Posterior cingulate gyrus (tissue), 11 donors: ENCODE measurements around the gene FOXJ2.
"Not testable (repeated sequence)": the region's sequence is repeated elsewhere in the genome, so short reads cannot be mapped to it uniquely, and the experiment has no call there.

ENCODE experiments used
- DNase-seq, 10 donors: peaks; one replicate each; pipeline versions ENCODE4 v3.0.0 to v3.0.0-alpha.2; 2020 to 2021; ENCODE audit warnings: mixed read lengths in 3 of 10
- intact Hi-C: fragments of 100-400 bp; cut with DNase I; formaldehyde crosslinking; loops from one replicate; pipeline ENCODE4 v1.15.1; 2023

The FOXJ2 gene

DNA sequence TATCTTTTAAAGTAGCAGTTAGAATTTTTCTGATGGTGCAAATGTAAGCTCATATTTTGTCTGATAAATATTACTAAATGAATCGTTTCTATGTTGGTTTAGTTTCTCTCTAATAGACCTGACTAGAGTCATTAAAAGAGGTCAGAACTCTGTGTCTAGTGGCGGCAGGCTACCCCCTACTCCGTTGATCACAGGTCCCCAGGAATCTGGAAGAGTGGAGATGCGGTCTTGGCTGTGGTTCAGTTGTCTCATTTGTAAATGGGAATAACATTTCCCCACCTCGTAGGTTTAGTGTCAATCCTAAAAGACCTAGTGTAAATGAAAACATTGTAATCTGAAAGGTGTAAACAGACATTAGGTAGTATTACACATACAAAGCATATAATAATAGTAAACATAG lies 4.7 kb upstream of the FOXJ2 start:
- intact Hi-C loops, result loop anchor here (2.0 kb wide), 1 partner anchor 55 kb away; the partner anchor contains the start of gene NECAP1
- DNase-seq, result no peak

DNA sequence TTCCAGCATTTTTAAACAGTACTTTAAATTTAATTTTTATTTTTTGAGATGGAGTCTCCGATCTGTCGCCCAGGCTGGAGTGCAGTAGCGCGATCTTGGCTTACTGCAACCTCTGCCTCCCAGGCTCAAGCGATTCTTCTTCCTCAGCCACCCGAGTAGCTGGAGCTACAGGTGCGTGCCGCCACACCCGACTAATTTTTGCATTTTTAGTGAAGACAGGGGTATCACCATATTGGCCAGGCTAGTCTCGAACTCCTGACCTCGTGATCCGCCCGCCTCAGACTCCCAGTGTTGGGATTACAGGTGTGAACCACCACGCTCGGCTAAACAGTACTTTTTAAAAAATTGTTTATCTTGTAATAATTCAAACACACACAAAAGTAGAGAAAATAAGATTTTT lies 4.2 kb upstream of the FOXJ2 start:
- DNase-seq, result no peak
- intact Hi-C loops, result no loop called here

DNA sequence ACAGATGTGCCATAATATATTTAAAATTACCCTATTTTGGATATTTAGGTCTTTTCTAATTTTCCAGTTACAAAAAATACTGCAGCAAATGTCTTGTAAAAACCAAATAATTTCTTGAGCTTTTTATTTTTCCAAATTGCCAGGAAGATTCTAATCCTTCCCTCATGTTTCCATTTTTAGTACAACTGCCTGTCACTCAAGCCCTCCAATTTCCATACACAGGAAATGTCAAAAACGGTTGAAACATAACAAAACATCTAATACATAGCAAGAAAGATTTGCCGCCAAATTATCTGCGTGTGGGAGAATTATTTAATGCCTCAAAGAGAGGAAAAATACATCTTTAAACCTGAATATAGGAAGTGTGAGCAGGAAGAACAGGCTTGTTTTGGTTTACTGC lies 2.3 kb upstream of the FOXJ2 start:
- no peak for DNase-seq
- intact Hi-C loops, result no loop called here

DNA sequence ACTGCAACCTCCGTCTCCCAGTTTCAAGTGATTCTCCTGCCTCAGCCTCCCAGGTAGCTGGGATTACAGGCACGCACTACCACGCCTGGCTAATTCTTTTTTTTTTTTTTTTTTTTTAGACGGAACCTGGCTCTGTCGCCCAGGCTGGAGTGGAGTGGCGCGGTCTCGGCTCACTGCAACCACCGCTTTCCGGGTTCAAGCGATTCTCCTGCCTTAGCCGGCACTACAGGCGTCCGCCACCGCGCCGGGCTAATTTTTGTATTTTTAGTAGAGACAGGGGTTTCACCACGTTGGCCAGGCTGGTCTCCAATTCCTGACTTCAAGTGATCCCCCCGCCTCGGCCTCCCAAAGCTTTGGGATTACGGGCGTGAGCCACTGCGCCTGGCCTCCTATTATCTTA lies 1.5 kb upstream of the FOXJ2 start:
- DNase-seq, intact Hi-C loops: not testable (repeated sequence)

DNA sequence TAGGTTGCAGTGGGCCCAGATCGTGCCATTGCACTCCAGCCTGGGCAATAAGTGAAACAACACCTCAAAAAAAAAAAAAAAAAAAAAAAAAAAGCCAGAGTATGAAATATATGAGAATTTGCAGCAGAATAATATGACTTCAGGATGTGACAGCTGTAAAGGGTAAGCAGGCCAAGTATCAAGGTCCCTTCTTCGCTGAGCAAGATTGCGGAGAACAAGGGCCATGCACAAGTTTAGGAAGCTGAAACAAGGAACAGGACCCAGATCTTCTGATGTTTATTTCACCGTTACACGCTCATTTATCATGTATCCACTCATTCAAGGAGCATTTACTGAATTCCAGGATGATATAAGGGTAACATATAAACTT lies 659 bp upstream of the FOXJ2 start:
- intact Hi-C loops, result no loop called here
- DNase-seq, result no peak

DNA sequence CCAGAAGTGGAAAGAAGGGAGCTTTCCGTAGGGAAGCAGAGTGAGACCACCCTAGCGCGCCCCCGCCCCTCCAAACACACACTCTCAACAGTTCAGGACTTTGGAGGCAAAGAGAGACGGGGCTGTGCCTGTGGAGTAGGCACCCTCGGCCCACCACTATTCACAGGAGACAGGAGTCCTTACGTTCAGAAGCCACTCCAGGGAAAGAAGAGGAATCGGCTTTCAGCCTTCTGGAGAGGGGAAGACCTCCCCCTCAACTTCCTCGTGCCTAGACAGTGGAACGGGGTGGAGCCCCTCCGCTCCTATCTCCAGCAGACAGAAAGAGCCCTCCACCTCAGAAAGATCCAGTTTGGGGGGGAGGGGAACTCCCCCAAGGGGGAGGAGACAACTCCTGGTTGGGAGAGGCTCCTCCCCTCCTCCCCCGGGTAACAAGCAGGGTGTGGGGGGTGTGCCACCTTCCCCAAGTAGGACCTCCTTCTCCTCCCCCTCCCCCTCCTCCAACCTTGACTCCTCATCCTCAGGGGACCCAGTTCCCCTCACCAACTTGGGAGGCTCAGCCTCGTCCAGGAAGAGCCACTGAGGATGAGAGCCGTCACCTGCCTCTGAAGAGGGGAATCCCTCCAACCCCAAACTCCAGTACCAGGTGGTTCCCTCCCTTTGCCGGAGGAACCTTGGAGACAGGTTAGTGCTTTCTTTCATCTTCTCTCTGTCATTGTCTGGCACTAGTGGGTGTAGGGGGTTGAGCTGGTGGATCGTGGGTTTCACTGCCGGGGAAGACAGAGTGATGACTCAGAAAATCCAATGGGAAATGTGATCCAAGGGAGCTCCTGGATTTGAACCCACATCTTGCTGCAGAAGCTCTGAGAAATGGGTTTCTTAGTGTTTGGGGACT lies 883 bp downstream of the FOXJ2 start:
- DNase-seq, result peak in 6 of 10 donors; percentile 24 to 87 (median 52)
- intact Hi-C loops, result no loop called here

DNA sequence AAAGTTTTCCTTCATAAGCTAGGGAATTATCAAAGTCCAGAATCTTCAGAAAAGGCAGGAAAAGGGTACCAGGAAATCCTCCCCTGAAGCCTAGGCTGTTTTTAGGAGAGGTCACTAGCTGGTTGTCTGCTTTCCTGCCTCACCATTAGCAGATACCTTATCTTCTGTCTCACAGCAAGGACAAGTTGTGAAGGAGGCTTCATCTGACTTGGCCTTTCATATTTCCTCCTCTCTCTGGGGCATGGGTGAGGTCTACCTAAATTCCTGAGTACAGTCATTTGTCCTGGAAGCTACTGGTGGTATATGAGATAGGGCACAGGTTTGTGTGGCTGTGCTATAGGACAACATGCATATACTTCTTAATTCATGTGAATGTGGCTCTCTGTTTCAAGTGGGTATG lies 2.3 kb downstream of the FOXJ2 start:
- intact Hi-C loops, result no loop called here
- no peak for DNase-seq

DNA sequence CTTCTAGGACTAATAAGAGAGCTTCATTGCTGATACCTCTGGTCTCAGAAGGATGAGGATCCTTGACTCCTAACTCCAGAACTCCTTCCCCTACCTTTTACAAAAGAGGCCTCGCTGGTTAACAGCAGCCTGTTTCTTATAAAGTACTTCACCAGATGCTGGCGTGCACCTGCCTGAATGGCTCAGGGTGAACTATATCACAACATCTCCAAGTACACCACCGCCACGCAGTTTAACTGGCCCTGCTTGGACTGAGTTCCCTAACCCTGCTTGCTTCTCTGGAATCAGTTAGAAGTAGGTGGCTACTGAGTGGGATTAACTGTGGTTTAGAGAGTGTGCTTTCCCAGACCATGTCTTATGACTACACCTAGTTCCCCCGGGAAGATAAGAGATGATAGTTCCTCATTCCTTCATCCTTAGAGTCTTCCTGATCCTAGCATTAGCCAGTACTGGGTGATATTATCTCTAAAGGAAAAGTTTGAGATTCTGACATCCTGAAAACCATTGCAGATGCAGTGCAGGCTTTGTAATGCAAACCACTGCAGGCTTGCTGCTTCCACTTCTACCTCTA lies 3.0 kb downstream of the FOXJ2 start:
- DNase-seq, result no peak
- intact Hi-C loops, result no loop called here

DNA sequence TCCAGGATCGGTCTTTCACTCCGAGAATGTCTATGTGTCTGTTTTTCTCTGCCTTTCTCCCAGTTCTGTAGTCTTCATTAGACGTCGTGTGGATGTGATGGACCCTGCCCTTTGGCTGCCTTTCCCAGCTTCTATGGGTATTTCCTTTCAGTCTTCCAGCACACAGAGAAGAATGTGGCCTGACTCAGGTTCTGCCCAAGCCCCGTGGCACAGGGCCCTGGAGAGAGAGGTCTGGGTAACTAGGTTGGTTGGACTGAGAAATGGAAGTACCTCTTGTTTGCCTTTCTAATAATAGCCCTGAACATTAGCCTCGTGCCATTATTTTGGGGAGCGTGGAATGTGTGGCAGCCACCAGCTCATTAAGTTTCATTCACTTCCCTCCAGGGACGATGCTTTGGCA lies 3.8 kb downstream of the FOXJ2 start:
- no peak for DNase-seq
- intact Hi-C loops, result no loop called here

DNA sequence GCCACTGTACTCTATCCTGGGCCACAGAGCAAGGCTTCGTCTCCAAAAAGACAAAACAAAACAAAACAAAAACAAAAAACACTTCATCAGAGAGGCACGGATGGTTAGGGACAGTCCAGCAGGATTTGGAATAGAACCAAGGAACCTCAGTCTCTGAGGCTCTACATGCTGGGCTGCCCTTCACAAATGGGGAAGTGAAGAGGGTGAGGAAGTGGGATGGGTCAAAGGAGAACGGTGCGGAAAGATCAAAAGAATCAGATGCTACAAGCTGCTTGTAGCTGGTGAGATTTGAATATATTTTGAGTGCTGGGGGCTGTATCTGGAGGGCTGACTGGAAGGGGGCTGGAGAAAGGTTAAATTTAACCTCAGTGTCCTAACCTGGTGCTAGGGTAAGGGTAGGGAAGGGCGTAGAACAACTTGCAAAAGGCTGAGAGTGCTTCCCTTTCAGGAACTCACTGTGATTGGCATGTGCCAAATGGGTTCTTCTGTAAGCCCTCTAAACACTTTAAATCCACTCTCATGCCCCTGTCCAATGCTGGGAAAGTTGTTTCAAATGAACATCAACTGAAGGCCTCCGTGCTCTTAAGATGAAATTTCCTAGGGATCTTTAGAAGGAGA lies 4.6 kb downstream of the FOXJ2 start:
- no peak for DNase-seq
- intact Hi-C loops, result no loop called here

DNA sequence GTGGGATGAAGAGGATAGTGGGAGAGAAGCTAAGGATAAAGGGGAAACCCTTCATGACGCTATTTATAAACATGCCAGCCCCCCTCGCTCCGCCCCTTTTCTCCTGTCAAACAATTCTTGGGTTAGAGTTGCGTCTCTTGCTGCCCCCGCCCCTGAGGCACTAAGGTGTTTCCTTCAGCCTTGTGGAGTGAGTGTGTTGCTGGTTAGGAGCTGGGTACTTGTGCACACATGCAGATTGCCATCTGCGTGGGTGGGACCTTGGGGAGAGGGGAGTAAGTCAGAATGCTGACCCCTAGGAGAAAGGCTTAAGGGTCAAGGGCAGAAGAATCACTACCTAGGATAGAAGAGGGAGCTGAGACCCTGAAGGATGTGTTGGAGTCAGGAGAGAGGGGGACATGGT lies 5.4 kb downstream of the FOXJ2 start:
- intact Hi-C loops, result no loop called here
- no peak for DNase-seq

DNA sequence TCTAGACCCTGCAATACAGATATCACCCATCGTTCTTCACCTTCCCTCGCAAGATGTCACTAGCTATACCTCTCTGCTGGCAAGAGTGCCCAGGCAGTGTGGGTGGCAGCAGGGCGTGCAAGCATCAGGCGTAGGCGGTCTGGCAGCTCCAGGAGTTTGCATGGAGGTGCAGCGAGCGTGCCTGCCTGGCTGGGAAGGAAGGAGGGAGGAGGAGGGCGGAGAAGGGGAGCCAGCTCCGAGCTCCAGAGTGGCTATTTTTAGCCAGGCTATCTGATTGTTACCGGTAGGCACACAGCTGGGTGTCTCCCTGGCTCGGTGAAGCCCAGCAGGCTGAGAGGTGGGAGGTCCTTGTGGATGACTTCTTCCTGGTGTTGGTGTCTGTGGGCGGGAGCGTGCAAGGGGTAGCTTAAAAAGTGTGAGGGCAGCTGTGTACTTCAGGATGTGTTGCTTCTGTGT lies 6.2 kb downstream of the FOXJ2 start:
- DNase-seq, result peak in 8 of 10 donors; percentile 53 to 97 (median 71)
- intact Hi-C loops, result no loop called here

DNA sequence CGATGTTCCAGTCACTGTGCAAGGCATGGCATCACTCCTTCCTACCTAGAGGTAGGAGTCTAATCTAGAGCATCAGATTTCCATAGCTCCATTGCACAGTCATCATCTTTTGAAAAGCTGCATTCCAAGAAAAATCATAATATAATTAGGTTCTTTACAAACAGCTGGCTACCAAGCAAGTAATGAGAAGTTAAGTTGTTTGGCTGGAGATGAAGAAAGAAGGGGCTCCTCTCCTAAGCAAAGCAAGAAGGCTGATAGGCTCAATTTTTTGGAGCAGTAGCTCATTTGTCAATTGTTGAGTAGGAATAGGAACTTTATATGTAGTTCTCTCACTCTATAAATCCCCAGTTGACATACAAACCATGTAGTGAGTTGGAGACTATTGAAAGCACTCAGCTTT lies 8.3 kb downstream of the FOXJ2 start:
- DNase-seq, result no peak
- intact Hi-C loops, result no loop called here

DNA sequence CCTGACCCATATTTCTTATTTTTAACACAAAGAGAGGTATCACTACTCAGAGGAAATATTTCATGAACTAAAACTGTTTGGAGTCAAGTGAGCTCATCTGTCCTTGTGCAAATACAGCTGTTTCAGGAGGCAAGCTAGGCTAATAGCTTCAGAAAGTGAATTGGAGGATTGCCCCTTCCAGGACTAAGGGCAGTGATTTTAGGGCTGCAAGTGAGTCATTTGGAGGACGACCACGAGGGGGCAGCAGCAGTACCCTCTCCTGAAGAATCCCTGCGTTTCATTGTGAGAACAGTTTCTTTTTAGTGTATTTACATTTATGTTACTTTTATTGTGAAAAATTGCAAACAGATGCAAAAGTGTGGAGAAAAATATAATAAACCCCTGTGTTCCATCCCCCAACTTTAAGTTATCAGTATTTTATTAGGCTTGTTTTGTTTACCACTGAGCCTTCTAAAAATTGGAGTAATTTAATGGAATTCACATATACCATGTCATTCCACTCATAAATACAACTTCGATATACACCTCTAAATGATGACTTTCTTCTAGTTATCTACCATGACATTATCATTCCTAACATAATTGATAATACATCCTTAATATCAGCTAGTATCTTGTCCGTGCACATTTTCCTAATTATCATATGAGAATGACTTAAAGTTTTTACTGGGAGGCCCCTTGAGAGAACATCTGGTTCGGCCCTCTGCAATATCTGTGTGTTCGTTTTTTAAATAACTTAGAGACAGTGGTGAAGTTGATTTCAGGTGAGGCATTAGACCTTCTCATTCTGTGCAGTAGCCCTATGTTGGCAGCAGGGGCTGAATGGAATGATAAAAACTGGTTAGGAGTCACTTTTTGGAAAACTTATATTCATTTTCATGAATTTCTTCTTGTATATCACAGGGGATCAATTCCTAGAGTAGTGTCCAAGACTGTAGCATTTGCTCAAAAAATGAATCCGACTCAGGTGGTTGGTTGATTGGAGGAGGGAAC lies 13.7 kb downstream of the FOXJ2 start:
- DNase-seq, result peak; percentile 54 to 97 (median 80)
- intact Hi-C loops, result no loop called here

DNA sequence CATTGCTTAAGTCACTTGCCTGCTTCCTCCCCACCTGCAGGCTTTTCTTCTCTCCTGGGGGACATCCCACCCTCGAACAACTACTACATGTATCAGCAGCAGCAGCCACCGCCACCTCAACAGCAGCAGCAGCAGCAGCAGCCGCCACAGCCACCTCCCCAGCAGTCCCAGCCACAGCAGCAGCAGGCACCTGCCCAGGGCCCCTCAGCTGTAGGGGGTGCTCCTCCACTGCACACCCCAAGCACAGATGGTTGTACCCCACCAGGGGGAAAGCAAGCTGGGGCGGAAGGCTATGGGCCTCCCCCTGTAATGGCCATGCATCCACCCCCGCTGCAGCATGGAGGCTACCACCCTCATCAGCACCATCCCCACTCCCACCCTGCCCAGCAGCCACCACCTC lies 15.3 kb downstream of the FOXJ2 start:
- intact Hi-C loops, result no loop called here
- peak in 1 of 10 donors; percentile 72 for DNase-seq

DNA sequence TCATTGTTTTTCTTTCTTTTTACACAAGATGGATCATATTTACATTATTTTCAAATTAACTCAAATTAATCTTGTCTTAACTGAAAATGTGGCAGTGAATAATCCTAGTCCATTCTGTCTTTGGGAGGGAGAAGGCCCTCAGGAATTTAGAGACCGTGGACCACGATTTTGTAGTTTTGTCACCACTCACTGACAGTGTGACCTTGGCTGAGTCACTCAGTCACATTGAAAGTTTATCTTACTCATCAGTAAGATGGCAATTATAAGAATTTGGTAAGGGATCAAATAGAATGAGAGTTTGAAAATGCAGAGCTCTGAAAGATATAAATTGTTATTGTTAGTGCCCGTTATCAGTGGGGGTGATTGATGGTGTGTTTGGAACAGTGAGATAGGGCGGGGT lies 16.4 kb downstream of the FOXJ2 start:
- DNase-seq, result no peak
- intact Hi-C loops, result no loop called here

DNA sequence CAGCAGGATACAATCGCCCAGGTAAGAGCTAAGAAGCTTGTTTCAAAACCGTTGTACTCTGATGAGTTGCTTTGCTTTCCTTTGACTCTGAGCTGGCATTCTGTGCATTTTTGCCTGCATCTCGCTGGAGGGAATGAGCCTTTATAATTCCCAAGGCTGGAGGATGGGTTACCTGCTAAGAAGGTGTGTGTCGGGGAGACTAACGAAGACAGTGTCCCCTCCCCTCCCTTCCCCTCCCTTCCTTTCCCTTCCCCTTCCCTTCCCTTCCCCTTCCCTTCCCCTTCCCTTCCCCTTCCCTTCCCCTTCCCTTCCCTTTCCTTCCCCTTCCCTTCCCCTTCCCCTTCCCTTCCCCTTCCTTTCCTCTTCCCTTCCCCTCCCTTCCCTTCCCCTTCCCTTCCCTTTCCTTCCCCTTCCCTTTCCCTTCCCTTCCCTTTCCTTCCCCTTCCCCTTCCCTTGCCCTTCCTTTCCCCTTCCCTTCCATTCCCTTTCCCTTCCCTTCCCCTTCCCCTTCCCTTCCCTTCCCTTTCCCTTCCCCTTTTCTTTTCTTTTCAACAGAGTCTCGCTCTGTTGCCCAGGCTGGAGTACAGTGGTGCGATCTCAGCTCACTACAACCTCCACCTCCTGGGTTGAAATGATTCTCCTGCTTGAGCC lies 18.2 kb downstream of the FOXJ2 start:
- DNase-seq, result no peak

DNA sequence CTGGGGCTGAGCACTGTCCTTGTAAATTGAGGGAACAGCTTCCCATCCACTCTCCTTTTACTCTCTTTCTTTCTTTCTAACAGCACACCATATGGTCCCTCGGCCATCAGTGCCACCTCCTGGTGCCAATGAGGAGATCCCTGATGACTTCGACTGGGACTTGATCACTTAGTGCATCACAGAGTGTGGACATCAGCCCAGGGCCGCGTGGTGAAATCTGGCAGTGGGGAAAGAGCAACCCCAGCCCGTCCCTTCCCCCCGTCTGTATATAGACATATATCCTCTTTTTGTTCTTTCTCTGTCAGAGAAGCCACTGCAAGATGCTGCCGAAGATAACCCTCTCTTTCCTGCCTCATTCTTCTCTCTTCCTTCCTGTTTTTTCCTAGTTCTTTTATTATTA lies 20.2 kb downstream of the FOXJ2 start:
- intact Hi-C loops, result no loop called here
- peak in 4 of 10 donors; percentile 10 to 44 (median 24) for DNase-seq

More for the DNA sequence above, 18.2 kb downstream of the FOXJ2 start:
- intact Hi-C loops, result no loop called here

DNA sequence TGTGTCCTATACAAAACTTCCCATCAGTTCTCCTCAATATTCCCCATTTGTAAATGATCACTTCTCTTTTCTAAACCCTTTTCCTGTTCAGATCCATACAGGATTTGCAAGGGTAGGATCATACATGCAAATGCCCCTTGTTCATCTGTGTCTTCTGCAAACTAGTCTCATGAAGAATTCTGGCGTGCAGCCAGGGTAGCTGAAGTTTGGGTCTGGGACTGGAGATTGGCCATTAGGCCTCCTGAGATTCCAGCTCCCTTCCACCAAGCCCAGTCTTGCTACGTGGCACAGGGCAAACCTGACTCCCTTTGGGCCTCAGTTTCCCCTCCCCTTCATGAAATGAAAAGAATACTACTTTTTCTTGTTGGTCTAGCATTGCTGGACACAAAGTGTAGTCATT lies 22.3 kb downstream of the FOXJ2 start:
- intact Hi-C loops, result no loop called here
- peak in 1 of 10 donors; percentile 76 for DNase-seq

DNA sequence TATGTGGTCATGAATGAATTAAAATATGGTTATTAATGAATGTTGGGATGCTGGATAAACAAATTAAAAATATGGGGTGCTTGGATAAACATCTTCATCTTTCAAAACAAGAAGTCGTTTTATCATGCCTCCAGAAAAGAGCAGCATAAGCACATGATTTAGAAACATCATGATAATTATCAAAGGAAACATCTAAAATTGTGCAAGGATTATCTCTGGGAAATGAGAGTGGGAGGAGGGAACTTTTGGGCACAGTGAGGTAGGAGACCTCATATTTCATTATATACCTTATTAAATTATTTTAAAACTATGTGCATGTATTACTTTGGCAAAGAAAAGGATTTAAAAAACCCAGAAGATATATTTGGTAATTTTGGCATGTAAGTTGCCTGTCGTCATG lies 24.8 kb downstream of the FOXJ2 start:
- intact Hi-C loops, result no loop called here
- DNase-seq, result no peak
